Globus pallidus (tissue), 1 donor: Measurements from ENCODE around the gene GPC1.

Experiments
- DNase-seq: peaks from one replicate; pipeline ENCODE4 v3.0.0-alpha.2; 2015; ENCODE audit warnings: low spot score

GPC1 gene

DNA sequence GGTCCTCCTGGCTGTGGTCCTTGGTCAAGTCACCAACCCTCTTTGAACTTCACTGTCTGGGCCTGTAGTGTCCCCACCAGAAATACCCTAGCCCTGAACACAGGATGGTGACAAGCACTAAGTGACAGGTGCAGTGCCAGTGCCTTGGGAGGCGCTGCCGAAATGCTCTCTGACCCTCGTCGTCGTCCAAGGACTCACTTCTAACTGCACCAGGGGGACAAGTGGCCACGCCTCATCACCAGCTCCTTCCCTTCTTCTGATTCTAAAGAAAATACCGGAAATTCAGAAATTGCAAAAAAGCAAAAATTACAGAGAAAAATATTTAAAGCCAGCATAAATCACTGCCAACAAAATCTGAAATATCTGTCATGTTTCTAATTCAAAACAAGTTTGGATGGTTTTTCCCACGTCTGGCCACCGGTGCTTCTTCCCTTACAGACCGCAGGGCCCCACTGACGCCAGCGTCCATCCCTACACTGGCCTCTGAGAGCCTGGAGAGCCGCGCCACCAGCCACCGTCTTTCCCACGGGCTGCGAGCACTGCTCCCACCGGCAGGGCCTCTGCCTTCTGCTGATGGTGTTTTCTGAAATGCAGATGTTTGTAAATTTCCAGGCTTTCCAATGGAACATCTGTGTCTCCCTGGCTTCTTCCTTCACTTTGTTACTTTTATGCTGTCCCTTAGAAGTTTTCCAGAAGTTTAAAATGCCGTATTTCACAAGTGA, 37.4 kb upstream of the GPC1 start:
- DNase-seq, result no peak

DNA sequence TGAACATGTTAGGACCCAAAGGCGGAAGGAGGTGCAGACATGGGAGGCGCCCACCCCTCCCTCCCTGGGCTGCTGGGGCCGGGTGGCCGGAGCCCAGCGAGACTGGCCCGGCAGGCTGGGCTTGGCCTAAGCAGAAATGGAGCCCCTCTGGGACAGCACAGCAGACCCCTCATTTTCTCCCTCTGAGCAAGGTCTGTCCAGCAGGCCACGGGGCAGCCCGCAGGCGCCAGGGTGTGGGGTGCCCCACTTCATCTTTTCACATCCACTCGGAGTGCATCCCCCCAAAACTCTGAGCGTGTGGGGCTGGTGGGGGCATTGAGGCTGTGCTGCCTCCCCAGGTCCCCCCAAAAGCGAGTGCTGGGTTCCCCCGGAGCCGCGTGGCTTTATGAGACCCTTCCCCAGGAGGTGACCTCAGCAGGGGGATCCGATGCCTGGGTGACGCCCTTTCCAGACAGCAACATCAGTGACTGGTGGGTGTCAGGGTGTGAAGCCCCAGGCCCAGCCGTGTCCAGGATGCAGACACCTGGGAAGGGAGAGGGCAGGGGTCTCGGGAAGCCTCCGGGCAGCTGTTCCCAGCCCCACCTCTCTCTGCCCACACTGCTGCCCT, 36.7 kb upstream of the GPC1 start:
- DNase-seq, result no peak

DNA sequence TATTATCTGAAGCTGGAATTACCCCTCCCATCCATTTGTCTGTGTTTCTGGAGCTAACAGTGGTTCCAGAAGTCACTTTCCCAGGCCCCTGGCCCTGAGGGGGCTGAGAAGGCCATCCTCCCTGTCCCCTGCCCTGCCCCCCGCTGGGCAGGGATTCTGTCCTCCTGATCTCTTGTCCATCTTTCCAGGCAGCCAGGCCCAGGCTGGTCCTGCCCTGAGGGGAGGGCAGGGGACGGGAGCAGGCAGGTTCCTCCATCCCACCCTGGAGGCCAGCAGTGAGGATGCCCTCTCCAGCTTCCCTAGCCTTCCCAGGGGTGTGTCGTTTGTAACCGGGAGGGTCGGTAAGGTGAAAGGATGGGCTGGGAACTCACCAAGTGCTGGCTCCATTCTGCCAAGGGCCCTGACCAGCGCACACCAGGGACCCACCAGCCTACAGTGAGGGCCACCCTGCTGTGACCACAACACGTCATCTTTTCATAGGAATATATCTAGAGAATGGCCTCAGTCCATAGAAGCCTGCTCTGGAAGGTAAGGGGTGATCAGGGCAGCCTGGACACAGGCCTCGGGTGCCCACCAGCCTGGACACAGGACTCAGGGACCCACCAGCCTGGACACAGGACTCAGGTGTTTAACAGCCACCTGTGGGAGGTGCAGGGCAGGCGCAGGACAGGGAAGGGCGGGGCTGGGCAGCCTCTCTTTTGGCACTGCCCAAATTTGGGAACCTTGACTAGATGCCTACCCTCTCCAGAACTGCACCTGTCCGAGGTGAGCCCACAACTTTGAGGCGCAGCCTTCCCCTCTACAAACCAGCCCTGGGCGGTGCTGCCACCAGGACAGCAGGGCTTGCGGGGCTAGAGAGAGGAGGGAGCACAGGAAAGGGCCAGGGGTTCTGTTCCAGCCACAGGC, 35.8 kb upstream of the GPC1 start:
- no peak for DNase-seq

DNA sequence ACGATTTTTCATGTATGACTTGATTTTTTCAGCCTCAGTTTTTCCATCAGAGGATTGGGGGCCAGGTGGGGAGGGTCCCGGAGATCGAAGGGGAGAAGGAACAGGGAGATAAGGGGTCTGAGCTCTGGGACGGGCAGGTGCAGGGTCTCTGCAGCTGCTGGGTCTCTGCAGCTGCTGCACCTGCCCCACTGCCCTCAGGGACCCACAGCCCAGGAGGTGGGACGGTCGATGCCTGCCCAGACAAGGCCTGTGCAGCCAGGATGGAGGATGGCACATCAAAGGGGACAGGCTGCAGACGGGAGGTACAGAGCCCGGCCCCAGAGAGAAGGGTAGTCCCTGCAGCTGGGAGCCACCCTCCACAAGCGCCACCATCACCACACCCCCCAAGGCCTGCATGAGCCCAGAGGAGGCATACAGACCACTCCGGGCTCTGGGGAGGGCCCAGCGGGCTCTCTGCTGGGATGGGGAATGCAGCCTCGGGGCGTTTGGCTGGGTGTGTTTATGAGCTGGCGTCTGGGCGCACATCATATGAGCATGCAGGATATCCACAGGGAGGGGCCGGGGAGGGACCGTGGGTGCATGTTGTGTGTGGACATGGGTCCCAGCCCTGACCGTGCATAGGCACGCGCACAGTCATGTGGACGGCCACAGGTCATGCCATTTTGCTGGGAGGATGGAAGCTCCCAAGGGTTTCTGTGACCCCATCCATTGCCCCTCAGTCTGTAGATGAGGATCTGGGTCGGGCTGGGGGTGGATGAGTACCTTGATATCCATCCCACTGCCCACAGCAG, 34.9 kb upstream of the GPC1 start:
- DNase-seq, result no peak

DNA sequence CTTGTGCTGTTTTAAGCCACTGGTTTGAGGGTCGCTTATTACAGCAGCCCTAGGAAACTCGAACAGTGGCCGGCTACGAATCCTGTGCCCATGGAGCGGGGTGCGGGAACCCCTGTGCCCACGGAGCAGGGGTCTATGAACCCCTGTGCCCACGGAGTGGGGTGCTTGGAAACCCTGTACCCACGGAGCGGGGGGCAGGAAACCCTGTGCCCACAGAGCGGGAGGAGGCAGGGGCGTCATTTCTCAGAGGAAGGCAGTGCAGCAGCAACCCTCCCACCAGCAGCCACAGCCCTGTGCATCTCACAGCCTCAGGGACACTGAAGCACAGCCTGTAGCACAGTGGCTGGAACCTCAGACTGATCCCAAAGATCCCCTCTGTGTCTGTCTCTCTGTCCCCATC, 34.2 kb upstream of the GPC1 start:
- DNase-seq, result no peak

DNA sequence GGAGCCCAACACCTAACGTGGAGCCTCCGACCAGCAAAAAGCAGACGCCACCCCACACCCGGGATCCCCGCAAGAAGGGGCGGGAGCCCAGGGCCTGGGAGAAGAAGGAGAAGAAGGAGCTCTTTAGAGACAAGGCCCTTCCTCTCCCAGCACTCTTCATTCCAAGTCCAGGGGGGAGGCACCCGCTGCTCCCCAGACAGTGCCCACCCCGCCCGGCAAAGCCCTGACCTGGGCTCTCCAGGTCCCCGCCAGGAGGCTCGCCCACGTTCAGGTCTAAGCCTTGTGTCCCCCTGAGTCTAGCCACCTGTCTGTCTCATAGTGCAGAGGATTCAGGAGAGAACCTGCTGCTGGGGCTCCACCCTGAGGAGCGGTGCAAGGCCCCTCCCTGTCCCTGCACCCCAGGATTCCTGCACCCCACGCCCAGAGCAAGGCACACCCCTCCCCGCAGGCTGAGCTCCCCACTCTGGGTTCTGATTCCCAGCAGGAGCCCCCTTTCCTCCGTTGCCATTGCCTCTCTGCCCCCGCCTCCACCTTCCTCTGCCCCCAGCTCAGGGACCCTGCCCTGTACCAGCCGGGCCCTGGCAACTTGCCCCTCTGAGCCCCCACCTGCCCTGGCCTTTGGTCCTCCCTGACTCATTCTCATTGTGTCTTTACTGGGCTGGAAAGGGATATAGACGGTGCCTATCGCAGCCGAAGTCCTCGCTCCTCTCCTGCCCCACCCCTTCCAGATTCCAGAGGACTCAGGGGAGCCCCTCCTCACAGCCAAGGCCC, 33.5 kb upstream of the GPC1 start:
- DNase-seq, result no peak

DNA sequence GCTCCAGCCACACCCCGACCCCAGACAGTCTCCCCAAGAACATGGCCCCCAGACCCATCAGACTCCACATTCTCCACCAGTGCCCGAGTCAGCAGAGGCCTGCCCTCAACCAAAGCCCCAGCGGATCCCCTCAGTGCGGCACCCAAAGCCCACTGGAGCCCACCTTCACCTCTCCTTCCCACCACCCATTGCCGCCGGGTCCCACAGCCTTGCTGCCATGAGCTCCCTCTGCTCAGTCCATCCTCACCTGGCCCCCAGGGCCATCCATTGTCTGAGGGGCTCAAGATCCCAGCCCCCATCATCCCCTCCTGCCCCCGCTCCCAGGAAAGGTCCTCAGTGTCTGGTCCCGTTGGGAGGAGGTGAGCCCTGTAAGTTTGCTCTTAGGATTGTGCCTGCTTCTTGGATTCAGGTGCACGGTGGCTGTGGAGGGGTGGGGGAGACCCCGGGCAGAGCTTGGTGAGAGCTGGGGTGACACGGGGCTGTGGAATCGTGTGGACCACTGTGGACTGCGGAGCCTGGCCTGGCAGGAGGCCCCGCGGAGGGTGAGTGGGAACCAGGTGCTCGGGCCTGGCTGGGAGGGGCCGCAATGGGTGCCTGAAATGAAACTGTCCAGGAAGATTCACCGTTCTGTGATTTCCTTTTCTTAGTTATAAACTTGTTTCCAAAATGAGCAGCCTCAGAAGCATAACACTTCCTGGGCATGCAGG, 32.7 kb upstream of the GPC1 start:
- no peak for DNase-seq

DNA sequence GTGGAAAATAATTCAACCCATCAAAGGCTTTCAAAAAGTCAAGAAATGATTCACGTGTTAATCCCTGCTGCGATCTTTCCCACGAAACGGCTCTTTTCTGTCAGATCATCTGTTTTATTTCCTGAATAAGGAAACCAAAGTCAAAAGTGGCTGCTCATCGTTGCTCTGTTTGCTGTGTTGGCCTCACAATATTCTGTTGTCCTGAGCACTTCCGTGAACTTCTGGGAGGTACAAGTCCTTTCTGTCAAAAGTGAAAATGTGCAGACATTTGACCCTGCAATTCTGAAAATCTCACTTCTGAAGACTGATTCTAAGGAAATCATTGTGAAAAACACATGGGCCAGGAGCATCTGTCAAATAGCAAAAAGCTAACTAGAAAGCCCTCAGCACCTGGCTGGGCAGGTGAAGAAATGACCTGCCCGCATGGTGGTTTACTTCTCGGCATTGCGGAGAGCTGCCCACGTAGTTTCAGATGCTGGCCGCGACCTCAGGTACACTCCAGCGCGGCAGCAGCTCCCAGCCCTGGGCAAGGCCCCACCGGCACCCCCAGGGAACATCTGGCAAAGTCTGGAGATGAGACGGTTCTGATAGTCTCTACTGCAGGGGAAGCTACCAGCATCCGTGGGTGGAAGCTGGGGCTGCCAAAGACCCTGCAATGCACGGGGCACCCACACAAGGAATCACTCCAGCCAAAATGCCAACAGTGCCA, 31.9 kb upstream of the GPC1 start:
- DNase-seq, result no peak

DNA sequence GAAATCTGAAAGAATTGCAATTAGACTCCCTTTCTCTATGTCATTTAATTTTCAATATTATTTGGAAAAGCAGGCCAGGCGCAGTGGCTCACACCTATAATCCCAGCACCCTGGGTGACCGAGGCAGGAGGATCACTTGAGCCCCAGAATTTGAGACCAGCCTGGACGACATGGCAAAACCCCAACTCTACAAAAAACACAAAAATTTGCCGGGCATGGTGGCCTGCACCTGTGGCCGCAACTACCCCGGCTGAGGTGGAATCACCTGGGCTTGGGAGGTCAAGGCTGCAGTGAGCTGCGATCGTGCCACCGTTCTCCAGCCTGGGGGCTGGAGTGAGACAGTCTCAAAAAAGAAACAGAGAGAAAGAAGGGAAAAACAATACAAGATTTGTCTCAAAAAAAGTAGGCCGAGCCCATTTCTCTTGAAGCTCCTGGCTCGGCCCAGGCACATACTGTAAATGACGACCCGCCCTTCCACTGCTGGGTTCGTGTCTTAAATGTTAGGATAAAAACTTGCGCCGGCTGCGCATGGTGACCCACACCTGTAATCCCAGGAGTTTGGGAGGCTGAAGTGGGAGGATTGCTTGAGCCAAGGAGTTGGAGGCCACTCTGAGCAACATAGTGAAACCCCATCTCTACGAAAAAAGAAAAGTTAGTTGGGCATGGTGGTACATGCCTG, 31.1 kb upstream of the GPC1 start:
- no peak for DNase-seq

DNA sequence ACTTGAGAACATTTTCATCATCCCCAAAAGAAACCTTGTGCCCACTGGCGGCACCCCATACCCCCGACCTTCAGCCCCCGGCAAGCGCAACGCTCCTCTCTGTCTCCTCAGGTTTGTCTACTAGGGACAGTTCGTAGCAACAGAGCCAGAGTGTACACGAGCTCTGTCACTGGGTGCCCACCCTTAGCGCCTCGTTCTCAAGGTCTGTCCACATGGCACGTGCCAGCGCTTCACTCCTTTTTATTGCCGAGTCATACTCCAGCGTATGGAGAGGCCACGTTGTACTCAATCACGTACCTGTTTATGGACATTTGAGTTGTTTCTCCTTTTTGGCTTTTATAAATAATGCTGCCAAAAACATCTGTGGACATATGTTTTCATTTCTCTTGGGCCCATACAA, 30.3 kb upstream of the GPC1 start:
- DNase-seq, result no peak

DNA sequence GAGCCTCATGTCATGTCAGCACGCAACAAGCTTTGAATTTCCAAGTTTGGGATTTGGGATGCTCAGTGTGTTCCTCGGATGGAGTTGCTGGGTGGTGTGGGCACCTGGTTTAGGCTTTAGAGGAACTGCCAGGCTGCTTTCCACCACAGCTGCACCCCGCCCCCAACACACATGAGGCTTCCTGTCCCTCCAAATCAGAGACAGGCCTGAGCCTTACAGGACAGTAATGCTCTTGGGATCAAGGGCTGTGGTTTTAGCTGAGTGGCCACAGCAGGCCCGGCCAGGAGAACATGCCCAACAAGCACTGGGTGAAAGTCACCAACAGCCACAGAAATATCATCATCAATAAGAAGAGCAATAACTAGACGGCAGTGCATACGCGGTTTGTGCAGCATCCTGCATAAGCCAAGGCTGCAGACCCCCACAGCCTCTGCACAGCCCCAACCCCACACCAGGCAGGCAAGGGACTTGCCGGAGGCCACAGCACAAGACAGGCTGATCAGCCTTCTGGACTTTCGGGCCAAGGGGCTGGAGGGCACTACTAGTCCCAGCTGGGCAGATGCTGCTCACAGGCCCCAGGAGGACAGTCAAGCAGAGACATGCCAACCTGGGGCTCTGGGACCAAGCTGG, 29.7 kb upstream of the GPC1 start:
- no peak for DNase-seq

DNA sequence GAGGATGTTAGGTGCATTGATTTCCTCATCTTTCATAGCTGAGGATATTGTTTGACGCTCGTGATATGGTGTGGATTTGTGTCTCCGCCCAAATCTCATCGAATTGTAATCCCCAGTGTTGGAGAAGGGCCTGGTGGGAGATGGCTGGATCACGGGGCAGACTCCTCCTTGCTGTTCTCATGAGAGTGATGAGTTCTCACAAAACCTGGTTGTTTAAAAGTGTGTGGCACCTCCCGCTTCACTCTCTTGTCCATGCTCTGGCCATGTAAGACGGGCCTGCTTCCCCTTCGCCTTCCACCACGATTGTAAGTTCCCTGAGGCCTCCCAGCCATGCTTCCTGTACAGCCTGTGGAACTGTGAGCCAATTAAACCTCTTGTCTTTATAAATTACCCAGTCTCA, 28.4 kb upstream of the GPC1 start:
- DNase-seq, result no peak

DNA sequence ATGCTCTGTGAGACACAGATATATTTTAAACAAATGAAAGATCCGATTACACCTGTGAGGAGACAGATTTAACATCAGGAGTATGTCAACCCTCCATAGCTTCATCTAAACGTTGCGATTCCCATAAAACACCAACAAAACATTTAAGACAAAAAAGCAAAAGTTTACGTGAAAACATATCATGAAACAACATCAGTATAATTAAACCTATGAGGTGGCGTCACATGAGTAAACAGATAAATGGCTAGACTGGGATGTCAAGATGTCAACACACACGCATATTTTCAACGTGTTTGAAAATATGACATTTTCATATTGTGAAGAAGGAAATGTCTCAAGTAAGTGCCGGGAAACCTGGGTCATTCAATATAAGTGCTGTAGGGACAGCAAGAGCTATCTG, 25.5 kb upstream of the GPC1 start:
- DNase-seq, result no peak

DNA sequence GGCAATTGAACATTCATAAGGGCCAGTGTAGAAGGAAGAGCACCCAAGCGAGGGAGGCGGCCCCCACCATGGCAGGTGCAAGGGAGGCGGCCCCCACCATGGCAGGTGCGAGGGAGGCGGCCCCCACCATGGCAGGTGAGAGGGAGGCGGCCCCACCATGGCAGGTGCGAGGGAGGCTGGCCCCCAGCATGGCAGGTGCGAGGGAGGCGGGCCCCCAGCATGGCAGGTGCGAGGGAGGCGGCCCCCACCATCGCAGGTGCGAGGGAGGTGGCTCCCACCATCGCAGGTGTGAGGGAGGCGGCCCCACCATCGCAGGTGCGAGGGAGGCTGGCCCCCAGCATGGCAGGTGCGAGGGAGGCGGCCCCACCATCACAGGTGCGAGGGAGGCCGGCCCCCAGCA, 24.7 kb upstream of the GPC1 start:
- no peak for DNase-seq

DNA sequence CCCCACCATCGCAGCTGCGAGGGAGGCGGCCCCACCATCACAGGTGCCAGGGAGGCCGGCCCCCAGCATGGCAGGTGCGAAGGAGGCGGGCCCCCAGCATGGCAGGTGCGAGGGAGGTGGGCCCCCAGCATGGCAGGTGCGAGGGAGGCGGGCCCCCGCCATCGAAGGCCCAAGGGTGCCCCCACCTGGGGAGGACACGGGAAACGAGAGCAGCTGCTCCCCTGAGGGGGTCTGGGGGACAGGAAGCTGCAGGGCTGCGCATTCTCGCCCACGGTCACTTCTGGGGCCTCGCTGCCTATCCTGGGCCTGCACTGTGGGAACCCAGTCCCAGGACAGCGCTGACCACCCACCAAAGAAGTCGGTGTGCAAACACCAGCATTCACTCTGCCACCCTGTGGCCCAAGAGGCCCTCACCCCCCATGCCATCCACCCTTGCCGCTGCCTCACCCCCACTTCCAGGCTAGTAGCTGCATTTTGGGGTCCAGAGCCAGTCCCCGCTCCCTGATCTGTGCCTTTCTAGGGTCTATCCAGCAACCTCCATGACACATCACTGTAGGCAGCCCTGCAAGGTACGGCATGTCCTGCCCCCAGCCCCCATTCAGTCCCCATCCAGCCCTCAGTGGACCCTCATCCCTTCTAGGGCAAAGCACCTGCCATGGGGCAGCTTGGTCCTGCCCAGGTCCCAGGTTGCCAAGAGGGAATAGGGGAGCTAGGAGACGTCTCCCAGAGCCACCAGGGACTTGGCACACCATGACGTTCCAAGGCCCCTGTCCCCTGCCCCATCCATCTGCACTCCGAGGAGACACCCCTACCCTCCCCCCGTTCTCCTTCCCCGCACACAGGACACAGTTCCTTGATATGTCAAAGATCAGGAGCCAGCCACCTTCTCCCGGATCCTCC, 24.0 kb upstream of the GPC1 start:
- DNase-seq, result no peak

DNA sequence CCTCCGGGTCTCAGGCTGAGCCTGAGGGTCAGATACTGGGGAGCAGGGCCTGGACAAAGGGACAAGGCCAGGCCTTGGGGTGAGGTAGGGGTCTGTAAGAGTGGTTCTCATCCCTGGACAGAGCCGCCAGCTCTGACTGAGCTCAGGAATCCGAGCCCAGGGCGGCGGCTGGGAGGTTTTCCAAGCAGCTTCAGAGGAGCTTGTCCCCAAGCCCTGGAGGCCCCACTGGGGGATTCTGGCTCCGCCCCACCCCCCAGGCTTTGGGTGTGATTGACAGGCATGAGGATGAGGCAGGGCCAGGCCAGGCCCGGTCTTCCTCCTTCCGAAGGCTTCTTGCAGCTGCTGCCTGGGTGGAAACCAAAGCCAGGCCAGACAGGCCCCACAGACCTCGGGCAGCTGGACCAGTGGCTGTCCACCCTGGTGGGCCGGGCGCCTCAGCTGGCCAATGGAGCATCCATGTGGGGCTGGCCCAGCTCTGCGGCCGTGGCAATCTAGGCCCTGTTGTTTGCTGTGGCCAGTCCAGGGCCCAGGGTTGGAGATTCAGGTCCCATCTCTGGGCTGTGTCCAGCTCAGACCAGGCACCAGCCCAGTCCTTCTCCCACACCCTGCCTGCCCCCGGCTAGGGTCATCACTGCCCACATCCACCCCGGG, 23.1 kb upstream of the GPC1 start:
- DNase-seq, result no peak

DNA sequence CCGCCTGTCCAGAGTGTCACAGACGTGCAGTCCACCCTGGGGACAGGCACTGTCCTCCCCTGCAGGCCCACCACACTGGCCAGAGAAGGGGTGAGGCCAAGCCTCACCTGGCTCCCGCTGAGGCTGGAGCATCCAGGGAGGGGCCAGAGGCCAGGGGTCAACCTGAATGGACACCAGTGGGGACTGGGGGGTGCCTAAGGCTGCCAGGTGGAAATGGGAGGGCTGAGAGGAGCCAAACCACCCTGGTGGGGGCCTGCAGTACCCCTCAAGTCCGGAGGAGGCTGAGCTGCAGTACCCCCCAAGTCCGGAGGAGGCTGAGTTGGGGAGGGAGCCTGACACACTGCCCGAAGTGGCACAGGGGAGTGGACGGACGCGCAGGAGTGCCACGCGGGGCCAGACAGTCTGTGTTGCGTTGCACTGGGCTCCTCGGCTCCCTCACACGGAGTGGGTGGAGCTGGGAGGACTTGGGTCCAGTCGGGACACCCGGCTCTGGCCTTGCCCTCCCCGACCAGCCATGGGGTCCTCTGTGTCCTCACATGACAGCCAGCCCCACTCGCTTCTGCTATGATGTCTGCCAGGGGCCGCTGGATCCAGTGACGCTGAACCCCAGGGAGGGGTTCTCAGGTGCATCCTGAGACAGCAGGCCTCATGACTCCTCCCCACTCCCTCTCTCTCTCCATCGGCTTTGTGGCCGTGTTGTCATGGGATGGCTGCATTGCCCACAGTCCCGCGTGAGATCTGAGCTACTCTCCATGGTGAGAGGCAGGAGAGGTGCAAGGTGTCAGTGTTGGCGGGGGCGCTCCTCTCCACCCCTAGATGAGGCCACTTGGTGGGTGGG, 22.3 kb upstream of the GPC1 start:
- DNase-seq, result no peak
